Measurements from ENCODE around the gene KCNMA1.

The KCNMA1 gene

DNA sequence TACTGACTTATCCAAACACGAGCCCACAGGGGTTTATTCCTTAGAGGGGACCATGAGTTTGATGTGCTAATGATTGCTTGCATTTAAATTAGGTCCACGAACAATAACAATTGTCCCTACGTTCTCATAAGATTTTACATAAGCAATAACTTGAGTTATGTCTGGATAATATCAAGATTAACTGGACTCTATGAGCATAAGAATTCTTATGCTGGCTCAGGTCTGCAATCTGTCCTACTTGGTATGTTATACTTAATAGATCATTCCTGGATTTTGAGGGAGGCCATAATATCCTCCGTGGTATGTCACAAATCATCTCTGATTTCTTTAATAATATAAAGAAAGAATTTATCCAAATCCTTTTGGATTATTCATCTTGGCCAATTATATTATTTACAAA lies 552.3 kb downstream of the KCNMA1 start:
- no peak for DNase-seq

DNA sequence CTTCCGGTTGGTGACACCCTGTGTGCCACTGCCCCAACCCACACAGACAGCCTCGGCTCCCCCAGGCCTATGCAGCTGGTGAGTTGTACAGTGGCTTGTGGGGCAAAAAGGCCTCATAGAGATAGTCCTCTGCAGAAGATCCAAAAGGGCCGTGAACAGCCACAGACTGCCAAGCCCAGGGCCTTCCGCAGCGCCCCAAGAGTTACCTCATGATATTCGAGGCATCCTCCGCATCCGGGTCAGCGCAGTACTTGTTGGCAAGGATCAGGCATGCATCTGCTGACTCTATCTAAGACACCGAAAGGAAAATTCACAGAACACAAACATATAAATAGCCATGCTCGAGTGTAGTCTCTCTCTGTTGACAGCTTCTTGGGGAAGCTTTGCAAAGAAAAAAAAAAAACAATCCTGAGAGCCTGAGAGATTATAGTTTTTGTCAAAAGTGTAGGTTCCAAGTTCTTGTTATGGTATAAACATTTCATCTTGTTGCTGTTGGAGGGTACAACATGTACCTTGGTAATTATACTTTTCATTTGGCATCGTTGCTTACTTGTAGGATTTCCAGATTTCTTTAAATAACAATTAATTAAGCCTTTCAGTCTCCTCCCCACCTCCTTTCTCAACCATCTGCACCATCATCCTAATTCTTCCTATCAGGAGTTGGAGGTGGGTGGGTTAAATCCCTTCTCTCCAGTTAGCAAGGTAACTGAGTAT lies 553.0 kb downstream of the KCNMA1 start:
- no peak for DNase-seq

DNA sequence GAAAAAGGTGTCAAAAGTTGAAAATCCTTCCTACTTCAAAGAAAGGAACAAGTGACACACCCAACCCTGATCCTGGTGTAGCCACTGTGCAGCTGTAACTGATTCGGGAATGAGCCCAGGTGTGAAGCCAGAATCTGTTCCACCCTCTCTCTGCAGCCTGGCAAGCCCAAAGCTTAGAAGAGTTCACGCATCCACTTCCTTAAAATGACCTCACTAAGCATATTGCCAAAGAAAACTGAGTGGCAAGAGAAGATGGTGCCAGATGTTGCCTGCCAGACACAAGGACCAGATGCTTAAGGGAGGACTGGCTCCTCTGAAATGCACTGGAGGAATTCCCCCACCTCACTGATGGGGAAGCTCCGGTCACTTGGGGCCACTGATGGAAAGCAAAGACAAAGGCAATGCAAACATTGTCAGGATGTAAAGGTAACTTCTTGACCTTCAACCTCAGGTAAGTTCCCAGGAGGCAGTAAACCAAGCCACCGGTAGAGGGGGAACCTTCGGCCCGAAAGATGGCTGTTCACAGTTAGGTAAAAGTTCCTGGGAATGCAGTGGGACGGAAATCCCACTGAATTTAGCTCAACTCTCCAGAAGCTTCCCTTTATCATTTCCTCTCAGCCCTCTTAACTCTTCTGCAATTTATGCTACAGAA lies 554.9 kb downstream of the KCNMA1 start:
- no peak for DNase-seq

DNA sequence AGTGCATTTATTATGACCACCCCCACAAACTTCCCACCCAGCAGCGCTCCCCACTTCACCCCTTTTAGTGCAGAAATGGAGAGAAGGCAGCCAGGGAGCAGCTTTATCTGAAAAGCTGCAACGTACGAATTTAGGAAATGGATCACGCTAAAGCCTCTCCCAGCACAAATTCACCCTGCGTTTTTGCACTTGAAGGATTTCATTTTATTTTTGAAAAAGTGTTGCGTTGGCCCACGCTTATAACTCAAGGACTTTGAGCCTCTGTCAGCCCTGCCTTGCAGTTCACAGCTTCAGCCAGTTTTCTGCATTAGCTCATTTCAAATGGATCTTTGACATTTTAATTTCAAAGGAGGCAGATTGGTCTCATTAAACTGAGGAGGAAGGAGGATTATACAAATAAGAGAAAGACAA lies 556.1 kb downstream of the KCNMA1 start:
- DNase-seq = no peak

DNA sequence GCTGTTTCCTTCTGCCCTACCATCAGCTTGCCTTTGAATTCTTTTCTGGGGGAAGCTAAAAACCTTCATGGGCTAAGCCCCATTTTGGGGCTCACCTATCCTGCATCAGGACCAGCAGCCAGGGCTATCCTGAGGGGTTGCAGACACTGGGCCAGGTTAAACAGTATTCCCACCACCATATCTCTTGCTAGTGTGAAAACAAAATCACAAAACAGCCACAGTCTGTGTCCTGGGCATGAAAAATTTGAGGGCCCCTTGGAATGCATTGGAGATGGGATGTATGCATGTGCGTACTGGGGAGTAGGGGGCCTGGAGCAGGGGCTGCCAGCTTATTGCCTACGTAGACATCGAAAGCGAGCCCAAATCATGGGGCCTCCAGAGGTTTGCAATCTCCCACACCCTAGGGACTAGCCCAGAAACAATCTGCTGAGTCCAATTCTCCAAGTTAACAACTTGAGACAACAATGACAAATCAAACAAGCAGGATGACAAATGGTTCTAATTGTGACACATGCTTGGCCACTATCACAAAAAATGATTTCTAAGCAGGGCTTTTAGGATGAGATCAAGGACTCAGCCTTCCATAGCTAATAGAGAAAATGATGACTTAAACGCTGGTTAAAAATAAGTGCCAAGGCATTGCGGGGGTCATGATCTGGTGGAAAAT lies 557.1 kb downstream of the KCNMA1 start:
- no peak for DNase-seq

DNA sequence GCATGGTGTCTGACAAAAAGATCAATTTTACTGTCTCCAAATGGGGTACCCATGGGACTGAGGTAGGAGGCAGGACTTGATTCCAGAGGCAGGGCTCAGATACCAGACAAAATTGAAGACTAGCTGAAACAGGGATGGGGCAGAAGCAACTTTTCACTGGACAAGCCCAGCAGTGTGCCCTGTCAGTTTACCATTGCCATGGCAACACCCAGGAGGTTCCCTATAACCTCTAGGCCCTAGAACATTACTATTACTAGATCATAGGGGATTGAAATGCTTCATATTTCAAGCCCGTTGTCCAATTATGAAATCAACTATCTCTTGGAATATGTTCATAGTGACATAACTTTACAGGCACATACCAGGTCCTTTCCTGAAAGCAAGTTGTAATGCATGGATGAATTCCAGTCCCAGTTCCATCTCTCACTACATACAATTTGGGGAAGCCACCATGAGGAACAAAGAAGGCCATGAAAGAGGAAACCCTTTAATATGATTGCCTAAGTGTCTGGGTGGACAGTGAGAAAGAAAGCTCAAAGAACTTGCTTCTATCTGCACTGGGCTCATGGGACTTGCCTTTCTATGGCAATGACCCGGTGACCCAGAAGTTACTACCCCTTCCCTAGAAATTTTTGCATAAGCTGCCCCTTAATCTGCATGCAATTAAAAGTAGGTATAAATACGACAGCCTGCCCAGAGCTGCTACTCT lies 557.9 kb downstream of the KCNMA1 start:
- no peak for DNase-seq

DNA sequence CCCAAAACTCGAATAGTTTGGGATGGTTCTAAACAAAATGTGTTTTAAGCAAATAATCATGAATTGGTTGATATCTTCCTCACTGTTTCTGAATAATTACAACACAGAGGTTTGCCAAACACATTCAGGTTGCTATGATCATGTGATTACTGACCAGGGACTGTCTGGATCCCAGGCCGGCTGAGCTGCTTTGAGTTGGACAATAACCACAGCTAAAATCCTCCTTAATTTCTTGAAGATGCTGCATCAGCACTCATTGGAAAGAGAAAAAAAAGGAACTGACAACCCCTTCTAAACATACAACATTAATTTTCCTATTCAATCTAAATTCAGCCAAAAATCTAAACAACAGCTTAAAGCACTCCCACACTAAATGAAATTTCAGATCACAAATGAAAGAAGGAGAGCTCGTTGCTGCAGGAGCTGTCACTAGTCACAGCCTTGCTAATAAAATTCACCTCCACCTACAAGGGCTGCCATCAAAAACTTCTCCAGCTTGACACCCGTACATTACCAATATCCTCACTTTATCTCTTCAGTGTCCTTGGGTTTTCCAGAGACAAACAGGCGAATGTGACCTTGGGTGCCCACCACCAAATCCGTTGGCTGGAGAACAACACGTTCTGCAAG lies 560.2 kb downstream of the KCNMA1 start:
- DNase-seq = no peak

DNA sequence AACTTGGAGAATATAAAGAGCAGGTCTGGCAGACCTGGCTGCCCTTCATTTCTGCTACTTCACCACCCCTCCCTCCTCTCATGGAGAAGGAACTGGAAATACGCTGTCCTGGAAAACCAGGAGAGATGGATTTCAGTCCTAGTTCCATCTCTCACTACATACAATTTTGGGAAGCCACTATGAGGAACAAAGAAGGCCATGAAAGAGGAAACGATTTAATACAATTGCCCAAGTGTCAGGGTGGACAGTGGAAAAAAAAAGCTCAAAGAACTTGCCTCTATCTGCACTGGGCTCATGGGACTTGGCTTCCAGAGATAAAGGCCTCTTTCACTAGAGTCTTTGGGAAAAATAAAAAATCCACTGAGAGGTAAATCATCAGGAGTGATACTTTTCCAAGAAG lies 561.7 kb downstream of the KCNMA1 start:
- no peak for DNase-seq

DNA sequence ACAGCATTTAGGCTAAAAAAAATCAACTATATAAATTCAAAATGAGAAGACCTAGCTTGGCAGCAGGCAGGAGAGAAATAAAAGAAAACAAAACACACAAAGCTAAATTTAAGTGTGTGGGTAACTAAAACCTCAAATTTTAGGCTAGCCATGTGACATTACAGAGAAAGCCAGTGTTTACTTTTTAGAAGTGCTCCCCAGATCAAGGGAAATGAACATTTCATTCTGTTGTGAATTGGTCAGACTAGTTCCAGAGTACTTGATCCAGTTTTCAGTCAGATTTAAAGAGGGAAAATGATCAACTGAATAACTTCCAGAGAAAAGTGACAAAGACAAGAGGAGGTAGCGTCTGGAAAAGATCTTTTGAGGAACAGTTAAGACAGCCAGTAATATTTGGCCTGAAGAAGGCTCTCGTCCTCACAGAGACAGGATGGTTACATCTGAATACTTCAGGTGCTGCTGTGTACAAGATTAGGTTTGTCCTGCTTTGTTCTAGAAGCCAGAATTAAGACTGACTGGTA lies 563.4 kb downstream of the KCNMA1 start:
- DNase-seq = no peak

DNA sequence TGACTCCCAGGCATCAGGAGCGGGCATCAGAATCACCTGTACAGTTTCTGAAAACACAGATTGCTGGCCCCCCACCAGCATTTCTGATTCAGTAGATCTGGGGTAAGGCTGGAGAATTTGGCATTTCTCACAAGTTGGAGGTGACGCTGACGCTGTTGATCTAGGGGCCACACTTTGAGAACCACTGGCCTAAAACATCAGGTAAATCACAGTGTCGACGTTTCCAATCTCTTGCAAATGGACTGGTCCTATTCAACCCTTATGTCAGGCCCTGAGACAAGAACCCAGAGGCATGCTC lies 564.0 kb downstream of the KCNMA1 start:
- no peak for DNase-seq

DNA sequence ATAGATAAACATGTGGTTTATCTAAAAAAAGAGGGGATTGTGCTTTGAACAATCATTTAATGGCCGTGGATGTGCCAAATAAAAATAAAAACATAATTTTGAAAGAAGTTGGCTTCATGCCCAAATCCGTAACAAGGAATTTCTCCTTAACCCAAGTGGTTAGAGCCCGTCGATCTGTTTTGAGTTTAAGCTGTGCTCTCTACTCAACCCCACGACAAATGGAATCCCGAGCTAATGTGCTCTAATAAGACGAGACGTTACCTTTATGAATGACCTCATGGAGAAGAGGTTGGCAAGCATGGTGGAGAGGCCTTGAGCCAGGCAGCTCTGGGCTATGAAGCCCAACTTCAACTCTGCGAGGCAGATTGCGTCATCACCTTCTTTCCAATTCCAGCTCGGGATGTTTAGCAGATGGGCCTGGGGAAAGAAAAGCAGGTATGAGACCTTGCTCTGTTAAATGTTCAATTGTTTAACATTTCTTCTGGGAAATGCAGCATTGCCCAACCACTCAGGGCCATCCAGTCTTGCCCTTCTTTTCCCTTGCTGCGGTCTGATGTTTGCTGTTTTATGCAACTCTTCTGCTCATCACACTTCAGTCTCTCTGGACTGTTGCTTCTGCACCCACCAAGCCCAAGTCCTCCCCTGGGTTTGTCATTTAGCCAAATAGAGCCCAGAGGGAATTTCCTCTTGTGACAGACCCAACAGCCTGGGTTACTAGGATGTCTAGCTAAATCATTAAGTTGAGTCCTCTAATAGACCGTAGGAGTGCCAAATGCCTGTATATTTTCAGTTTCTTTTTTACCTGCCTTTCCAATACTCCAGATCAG lies 564.6 kb downstream of the KCNMA1 start:
- DNase-seq = no peak

DNA sequence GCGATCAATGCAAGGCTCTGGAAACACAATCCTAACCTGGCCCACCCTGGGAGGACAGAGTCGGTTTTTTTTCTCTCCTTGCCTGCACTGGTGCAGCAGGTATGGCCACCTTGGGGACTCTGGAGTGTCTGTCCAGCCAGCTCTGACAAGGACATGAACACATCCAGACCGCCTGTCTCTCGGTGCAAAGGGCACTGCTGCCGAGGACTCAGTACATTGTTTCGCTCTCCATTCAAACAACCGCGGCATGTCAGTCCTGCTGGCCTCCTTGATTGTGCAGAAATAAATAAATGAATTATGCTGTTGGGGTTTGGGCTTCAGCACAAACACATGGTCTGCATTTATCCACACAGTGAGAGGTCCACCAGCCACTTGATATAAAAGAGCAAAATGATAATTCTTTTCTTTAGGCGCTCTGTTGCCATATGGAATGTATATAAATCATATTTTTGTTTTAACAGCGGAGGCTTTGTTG lies 565.2 kb downstream of the KCNMA1 start:
- DNase-seq = no peak

DNA sequence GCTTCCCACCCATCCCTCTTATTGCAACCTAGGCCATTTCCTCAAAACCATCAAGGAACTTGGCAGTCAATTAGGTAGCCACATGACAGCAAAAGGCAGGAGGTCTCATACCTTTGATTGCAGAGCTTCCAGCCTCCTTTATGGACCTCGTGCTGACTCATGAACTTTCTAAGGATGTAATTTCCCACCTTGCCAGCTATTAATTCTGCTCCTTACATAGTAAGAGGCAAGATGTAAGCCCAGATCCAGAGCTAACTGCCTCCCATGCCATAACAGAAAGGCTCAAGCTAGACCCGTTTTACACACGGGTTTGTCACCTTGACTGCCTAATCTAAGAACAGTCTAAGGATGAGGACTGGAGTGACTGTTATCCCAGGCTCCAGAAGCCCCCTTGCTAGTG lies 565.7 kb downstream of the KCNMA1 start:
- no peak for DNase-seq

DNA sequence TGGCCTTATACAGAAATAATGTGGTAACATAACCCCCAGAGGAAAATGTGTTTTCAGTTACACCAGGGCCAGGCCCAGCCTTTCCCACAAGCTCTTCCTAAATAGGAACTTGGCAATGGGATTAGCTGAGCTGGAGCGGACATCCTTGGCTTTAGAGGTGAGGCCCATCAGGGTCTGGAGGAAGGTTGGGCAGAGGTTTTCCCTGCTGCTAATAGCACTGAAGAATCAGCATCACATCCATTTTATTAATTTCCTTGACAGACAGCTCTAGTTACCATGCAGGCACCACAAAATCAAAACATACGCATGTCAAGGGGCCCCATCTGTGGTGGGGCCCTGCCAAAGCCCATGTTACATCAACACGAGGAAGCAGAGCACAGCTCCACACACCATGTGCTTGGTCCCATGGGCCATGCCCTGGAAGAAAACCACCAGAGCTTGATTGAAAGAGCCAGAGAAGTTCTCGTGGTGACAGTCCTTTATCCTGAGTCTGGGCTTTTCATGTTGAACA lies 566.6 kb downstream of the KCNMA1 start:
- DNase-seq = no peak

DNA sequence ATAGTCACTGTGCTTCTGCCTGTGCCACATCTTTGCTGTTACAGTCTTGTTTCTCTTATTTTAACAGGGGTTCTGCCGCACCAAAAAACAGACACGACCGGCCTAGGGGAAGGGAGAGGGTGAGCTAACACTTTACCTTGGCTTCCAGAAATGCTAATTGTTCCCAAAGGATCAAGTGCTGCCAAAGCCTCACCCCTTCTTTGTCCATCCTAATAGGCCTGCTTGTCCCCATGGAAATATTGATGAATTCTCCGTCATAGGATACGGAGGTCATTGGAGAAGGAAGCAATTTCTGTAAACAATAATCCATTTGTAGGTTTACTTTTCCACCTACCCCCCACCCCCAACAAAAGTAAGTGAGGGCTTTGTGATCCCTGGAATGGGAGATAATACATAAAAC lies 567.3 kb downstream of the KCNMA1 start:
- DNase-seq = no peak

DNA sequence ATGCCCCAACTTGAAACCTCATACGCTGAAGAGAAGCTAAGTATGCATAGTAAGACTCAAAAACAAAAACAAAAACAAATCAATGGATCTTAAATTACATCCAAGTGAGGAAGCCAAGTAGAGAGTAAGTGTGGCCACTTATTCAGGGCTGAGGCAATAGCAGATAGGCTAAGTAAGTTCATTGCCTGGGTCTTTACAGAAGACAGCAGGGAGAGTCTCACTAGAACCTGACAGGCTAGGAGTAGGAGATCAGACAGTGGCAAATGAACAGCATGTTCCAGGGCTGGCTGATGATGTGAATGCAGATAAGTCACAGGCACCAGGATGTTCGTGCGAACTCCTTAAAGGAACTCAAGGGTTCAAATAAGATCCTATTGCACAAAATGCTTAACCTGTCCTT lies 568.6 kb downstream of the KCNMA1 start:
- DNase-seq = no peak

DNA sequence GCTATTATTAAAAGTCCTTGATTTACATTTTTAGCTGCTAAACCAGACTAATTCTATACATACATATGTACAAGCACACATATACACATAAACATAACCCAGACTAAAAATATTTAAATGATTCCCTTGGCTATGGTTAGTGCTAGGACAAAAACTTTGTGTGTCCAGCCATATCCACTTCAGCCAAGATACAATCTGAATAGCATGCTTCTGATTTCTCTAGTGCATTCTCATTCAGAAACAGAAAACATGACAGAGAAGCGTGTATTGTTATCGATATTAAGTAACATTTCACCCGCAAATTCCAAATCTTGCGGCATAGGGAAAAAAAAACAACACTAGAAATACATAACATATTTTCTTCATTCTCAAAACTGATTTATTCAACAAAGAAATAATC lies 569.3 kb downstream of the KCNMA1 start:
- no peak for DNase-seq

DNA sequence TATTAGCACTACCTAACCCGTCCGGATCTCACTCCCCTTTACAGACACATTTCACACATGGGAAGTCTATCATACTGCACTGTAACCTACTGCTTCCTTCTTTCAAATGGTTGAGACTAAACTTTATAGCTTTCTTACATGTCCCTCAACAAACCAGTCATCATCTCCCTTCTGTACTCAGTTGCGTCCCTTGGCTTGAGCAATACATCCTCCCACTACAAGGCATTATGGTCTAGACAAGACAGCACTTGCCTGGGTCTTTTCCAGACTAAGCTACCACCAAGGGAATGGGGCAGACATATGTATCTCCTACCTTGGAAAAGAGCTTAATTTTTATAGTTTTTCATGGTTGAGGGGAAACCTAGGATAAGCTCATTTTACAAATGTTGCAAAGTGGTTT lies 575.2 kb downstream of the KCNMA1 start:
- DNase-seq = no peak

DNA sequence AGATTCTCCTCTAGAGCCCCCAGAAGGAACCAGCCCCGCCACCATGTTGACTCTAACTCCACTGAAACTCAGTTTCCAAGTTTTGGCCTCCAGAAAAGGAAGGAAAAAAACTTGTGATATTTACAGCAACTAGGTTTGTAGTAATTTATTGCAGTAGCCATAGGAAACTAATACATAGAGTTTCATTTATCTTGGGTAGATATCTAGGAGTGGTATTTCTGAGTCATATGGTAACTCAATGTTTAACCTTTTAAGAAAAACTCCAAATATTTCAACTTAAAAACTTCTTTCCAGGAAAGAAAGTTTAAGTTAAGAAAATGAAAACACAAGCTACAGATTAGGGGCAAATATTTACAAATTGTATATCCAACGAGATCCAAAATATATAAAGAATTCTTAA lies 576.7 kb downstream of the KCNMA1 start:
- no peak for DNase-seq

DNA sequence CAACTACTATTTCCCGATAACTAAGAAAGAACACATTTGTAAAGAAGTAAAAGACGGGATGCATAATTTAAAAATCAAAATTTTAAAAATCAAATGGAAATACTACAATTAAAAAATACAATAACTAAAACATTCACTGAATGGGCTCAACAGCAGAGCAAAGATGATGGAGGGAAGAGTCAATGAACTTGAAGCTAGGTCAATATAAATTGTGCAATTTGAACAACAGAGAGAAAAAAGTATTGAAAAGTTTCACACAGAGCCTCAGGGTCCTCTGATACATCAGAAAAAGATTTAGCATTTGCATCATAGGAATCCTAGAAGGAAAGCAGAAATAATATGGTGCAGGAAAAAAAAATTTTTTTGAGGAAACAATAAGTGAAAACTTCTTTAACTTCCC lies 581.0 kb downstream of the KCNMA1 start:
- DNase-seq = no peak

DNA sequence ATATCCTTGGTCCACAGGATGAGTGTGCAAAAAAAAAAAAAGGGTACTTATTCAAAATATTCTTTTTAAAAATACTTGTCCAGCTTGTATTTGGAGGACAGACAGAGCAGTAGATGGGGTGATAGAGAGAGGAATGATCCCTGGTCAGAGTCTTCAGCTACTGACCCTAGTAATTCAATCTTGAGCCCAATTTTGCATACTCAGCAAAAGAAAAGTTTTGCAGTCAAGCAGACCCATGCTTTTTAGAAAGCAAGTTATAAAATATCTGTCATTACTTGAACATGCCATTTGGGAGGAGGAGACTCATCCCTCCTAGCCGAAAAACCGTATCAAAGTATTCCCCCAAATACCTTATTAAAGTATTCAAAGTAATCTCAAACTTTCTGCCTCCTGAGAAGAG lies 585.0 kb downstream of the KCNMA1 start:
- DNase-seq = no peak

DNA sequence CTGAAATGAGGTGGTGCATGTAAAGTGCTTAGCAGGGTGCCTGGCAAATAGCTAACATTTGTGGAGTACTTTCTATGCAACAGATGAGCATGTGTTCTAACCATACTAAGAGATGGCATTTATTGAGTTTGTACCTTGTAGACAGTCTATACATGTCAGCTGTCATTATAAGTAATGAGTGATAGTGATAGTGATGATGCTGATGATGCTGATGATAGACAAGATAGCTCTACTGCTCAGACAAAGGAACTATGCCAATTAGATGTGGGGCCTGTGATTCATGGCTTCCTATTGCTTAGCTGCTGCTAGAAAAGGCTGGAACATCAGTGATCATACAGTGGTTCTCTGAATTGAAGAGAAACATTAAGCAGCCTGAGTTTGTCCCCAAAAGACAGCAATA lies 585.8 kb downstream of the KCNMA1 start:
- no peak for DNase-seq
